ENCODE measurements around the gene TLL1.

The TLL1 gene

GRCh38 chr4:166021617-166022016, 148.6 kb downstream of the TLL1 start:
- Histone ChIP-seq H3K27ac (no peak overlapping the region), H3K4me3 (no peak overlapping the region)
- no peak for DNase-seq (ENCODE audit: low spot score)
- no peak for TF ChIP-seq CTCF (IDR thresholded peaks at IDR 0.05)

- Histone ChIP-seq H3K27ac (no peak overlapping the region), H3K4me3 (no peak overlapping the region)
- DNase-seq (ENCODE audit: low spot score): no peak
- no peak for TF ChIP-seq CTCF (IDR thresholded peaks at IDR 0.05)
Measured at GRCh38 chr4:166034965-166035364, 161.9 kb downstream of the TLL1 start.

- H3K27ac ChIP-seq: no peak overlapping the region
- no peak for TF ChIP-seq CTCF (IDR thresholded peaks at IDR 0.05)
- no peak for DNase-seq (ENCODE audit: low spot score)
Measured at GRCh38 chr4:166039822-166040221, 166.8 kb downstream of the TLL1 start.

GRCh38 chr4:166042510-166043055, 169.5 kb downstream of the TLL1 start:
- H3K27ac ChIP-seq: no peak overlapping the region
- DNase-seq (ENCODE audit: low spot score): no peak

More at GRCh38 chr4:166039822-166040221, 166.8 kb downstream of the TLL1 start:
- H3K4me3 ChIP-seq: no peak overlapping the region

GRCh38 chr4:166043801-166044200, 170.8 kb downstream of the TLL1 start:
- TF ChIP-seq CTCF (IDR thresholded peaks at IDR 0.05): no peak
- no peak for DNase-seq (ENCODE audit: low spot score)
- Histone ChIP-seq H3K4me3 (no peak overlapping the region), H3K27ac (no peak overlapping the region)

More at GRCh38 chr4:166042510-166043055, 169.5 kb downstream of the TLL1 start:
- H3K4me3 ChIP-seq: no peak overlapping the region
- TF ChIP-seq CTCF (IDR thresholded peaks at IDR 0.05): no peak

- H3K27ac ChIP-seq: no peak overlapping the region
- TF ChIP-seq CTCF (IDR thresholded peaks at IDR 0.05): no peak
- DNase-seq (ENCODE audit: low spot score): no peak
- H3K4me3 ChIP-seq: no peak overlapping the region
Measured at GRCh38 chr4:166044871-166045270, 171.8 kb downstream of the TLL1 start.

- DNase-seq (ENCODE audit: low spot score): no peak
- TF ChIP-seq CTCF (IDR thresholded peaks at IDR 0.05): no peak
Measured at GRCh38 chr4:166045457-166045856, 172.4 kb downstream of the TLL1 start.

More at GRCh38 chr4:166045457-166045856, 172.4 kb downstream of the TLL1 start:
- H3K27ac ChIP-seq: no peak overlapping the region
- H3K4me3 ChIP-seq: no peak overlapping the region
